Calu3 (cell line): ENCODE measurements around the gene KIF3B. TPM values are rescaled to one million over a fixed set of nuclear protein-coding genes. Genes with fewer than 3 reads are reported as not detected.

ENCODE experiments used
- BruUV-seq: library from RNA; stranded (reverse); fragments of 400-500 nt; replicated peaks from 2 replicates; lab custom pipeline; 2021; lab: Mats Ljungman, UMichigan
- CTCF ChIA-PET: fragments of 300-600 bp; sonication (Branson Sonifier 250); formaldehyde crosslinking; loops from one replicate; lab custom pipeline; 2022; ENCODE audit warnings: antibody characterized with exemption; lab: Charles Lee
- DNase-seq: peaks from one replicate; pipeline ENCODE4 v3.0.0; 2022
- H3K27ac Mint-ChIP-seq: one replicate; pipeline ENCODE4 v1.8.0; 2022; ENCODE audit warnings: mixed read lengths; ENCODE audit not compliant: unreplicated experiment
- H3K27me3 Mint-ChIP-seq: one replicate; pipeline ENCODE4 v1.8.0; 2022; ENCODE audit warnings: mixed read lengths; ENCODE audit not compliant: unreplicated experiment
- H3K36me3 Mint-ChIP-seq: one replicate; pipeline ENCODE4 v1.8.0; 2022; ENCODE audit warnings: mild to moderate bottlenecking, moderate library complexity, mixed read lengths; ENCODE audit not compliant: insufficient read depth, unreplicated experiment
- H3K4me1 Mint-ChIP-seq: one replicate; pipeline ENCODE4 v1.8.0; 2022; ENCODE audit warnings: mild to moderate bottlenecking, low read depth, mixed read lengths; ENCODE audit not compliant: unreplicated experiment
- H3K4me3 Mint-ChIP-seq: one replicate; pipeline ENCODE4 v1.8.0; 2022; ENCODE audit warnings: mild to moderate bottlenecking, low read depth, moderate library complexity, mixed read lengths; ENCODE audit not compliant: unreplicated experiment
- H3K9me3 Mint-ChIP-seq: one replicate; pipeline ENCODE4 v1.8.0; 2022; ENCODE audit warnings: low read depth, mixed read lengths; ENCODE audit not compliant: unreplicated experiment
- CTCF ChIP-seq: fragments of 200-600 bp; IDR thresholded peaks from one replicate; pipeline ENCODE4 v1.8.0; 2022; ENCODE audit warnings: antibody characterized with exemption; ENCODE audit not compliant: unreplicated experiment
- intact Hi-C: fragments of 100-400 bp; cut with micrococcal nuclease; formaldehyde crosslinking; loops from one replicate; pipeline ENCODE4 v1.10.0; 2022; ENCODE audit not compliant: unreplicated experiment
- total RNA-seq: library from RNA; stranded (reverse); gene quantifications from 2 replicates; pipeline ENCODE4 v1.2.3, GENCODE V29; 2022

The KIF3B gene
- total RNA-seq, 1 experiment from 2014 or later = 51.2 TPM

- BruUV-seq = no TSS peak
- Mint-ChIP-seq H3K36me3 (peaks cover 30% of the 10 kb centered on the region), H3K27ac (peak overlapping the region; percentile 83), H3K27me3 (no peaks in the 10 kb centered on the region), H3K4me3 (no peak overlapping the region), H3K9me3 (no peaks in the 10 kb centered on the region), H3K4me1 (peaks cover 20% of the 10 kb centered on the region)
- intact Hi-C loops = loop anchor here (2.0 kb wide), 1 partner anchor 30 kb away; no protein-coding TSS in a partner anchor
- TF ChIP-seq CTCF = no peak
- CTCF ChIA-PET = interaction anchor here (0.6 kb wide), 1 partner anchor 407 kb away, joined by 6 read pairs; no protein-coding TSS in a partner anchor
- no peak for DNase-seq
These were observed 49.0 kb downstream of the KIF3B start for GRCh38 chr20:32326504-32326845.

GRCh38 chr20:32327087-32327681 lies 49.7 kb downstream of the KIF3B start:
- Mint-ChIP-seq H3K36me3 (peaks cover 36% of the 10 kb centered on the region), H3K9me3 (no peaks in the 10 kb centered on the region), H3K27ac (peak overlapping the region; percentile 83), H3K4me3 (no peak overlapping the region), H3K4me1 (peaks cover 27% of the 10 kb centered on the region), H3K27me3 (no peaks in the 10 kb centered on the region)
- CTCF ChIA-PET = no interaction called here
- no TSS peak for BruUV-seq
- intact Hi-C loops = loop anchor here (2.0 kb wide), 1 partner anchor 30 kb away; no protein-coding TSS in a partner anchor
- no peak for TF ChIP-seq CTCF
- DNase-seq = no peak

- no TSS peak for BruUV-seq
- Mint-ChIP-seq H3K9me3 (no peaks in the 10 kb centered on the region), H3K27me3 (no peaks in the 10 kb centered on the region), H3K36me3 (peaks cover 45% of the 10 kb centered on the region), H3K27ac (no peak overlapping the region), H3K4me1 (peaks cover 55% of the 10 kb centered on the region), H3K4me3 (no peak overlapping the region)
- no peak for TF ChIP-seq CTCF
- intact Hi-C loops = loop anchor here (10.0 kb wide), 1 partner anchor 155 kb away; no protein-coding TSS in a partner anchor
- DNase-seq = no peak
- CTCF ChIA-PET = interaction anchor here (0.6 kb wide), 3 partner anchors 30 to 514 kb away, joined by 3 read pairs; no protein-coding TSS in a partner anchor
These were observed 52.5 kb downstream of the KIF3B start for GRCh38 chr20:32329817-32330554.

GRCh38 chr20:32330555-32330897 lies 53.1 kb downstream of the KIF3B start:
- H3K4me1 Mint-ChIP-seq = peaks cover 55% of the 10 kb centered on the region
- no TSS peak for BruUV-seq
- H3K9me3 Mint-ChIP-seq = no peaks in the 10 kb centered on the region
- H3K36me3 Mint-ChIP-seq = peaks cover 45% of the 10 kb centered on the region
- DNase-seq = no peak
- H3K4me3 Mint-ChIP-seq = no peak overlapping the region
- no peak for TF ChIP-seq CTCF
- intact Hi-C loops = loop anchor here (10.0 kb wide), 1 partner anchor 154 kb away; no protein-coding TSS in a partner anchor
- no peak overlapping the region for H3K27ac Mint-ChIP-seq
- CTCF ChIA-PET = interaction anchor here (0.6 kb wide), 1 partner anchor 467 kb away, joined by 3 read pairs; no protein-coding TSS in a partner anchor
- no peaks in the 10 kb centered on the region for H3K27me3 Mint-ChIP-seq
